Smooth muscle cell (in vitro differentiated cells): Measurements from ENCODE around the gene AOAH. TPM values are rescaled to one million over a fixed set of nuclear protein-coding genes. Genes with fewer than 3 reads are reported as not detected.

ENCODE experiments used
- DNase-seq: peaks from one replicate; lab custom pipeline; 2025; ENCODE audit not compliant: unreplicated experiment; lab: John Stamatoyannopoulos, UW
- H2AFZ ChIP-seq: fragments of 200-600 bp; sonication (generic); 2 replicates; pipeline ENCODE4 v1.6.0; 2016; ENCODE audit warnings: antibody characterized with exemption, low read depth, mild to moderate bottlenecking
- H3F3A ChIP-seq: fragments of 200-600 bp; sonication (generic); 2 replicates; pipeline ENCODE4 v1.6.0; 2017; ENCODE audit warnings: antibody characterized with exemption, low read depth
- H3K27ac ChIP-seq: fragments of 200-600 bp; sonication (generic); 2 replicates; pipeline ENCODE4 v1.5.1; 2016; ENCODE audit warnings: low read depth, mild to moderate bottlenecking
- H3K27me3 ChIP-seq: fragments of 200-600 bp; sonication (generic); 2 replicates; pipeline ENCODE4 v1.6.1; 2016; ENCODE audit warnings: low read depth, mild to moderate bottlenecking
- H3K36me3 ChIP-seq: fragments of 200-600 bp; sonication (generic); 2 replicates; pipeline ENCODE4 v1.5.1; 2016; ENCODE audit warnings: low read depth
- H3K4me1 ChIP-seq: fragments of 200-600 bp; sonication (generic); 2 replicates; pipeline ENCODE4 v1.5.1; 2016; ENCODE audit warnings: low read depth
- H3K4me2 ChIP-seq: fragments of 200-600 bp; sonication (generic); 2 replicates; pipeline ENCODE4 v1.6.0; 2016; ENCODE audit warnings: mild to moderate bottlenecking
- H3K4me3 ChIP-seq: fragments of 200-600 bp; sonication (generic); 2 replicates; pipeline ENCODE4 v1.5.1; 2016; ENCODE audit warnings: mild to moderate bottlenecking
- H3K79me2 ChIP-seq: fragments of 200-600 bp; sonication (generic); 2 replicates; pipeline ENCODE4 v1.6.0; 2016; ENCODE audit warnings: low read depth, mild to moderate bottlenecking
- H3K9ac ChIP-seq: fragments of 200-600 bp; sonication (generic); 2 replicates; pipeline ENCODE4 v1.6.0; 2016; ENCODE audit warnings: low read depth
- H3K9me3 ChIP-seq: fragments of 200-600 bp; sonication (generic); replicated peaks from 2 replicates; pipeline ENCODE4 v1.5.1; 2016; ENCODE audit warnings: low read depth
- H4K20me1 ChIP-seq: fragments of 200-600 bp; sonication (generic); 2 replicates; pipeline ENCODE4 v1.6.0; 2016; ENCODE audit warnings: low read depth
- CTCF ChIP-seq: fragments of 200-600 bp; sonication (generic); IDR thresholded peaks from 2 replicates; pipeline ENCODE4 v1.5.1; 2017; ENCODE audit warnings: borderline replicate concordance, mild to moderate bottlenecking, antibody characterized with exemption; ENCODE audit not compliant: insufficient read depth, poor library complexity, severe bottlenecking
- WGBS: methylation state at CpG from one replicate; pipeline ENCODE4 v1.1.7; 2016; ENCODE audit warnings: low lambda C conversion rate; 5-methylcytosine and 5-hydroxymethylcytosine counted together
- polyA plus RNA-seq: library from polyadenylated mRNA; unstranded; fragments of >200 nt; fragmentation: Nextera tagmentation; extraction: Ambion mirVana; gene quantifications from 2 replicates; pipeline ENCODE4 v1.2.1, GENCODE V29; 2016
- total RNA-seq: library from RNA; depleted of rRNA; stranded (reverse); fragments of >200 nt; gene quantifications from 2 replicates; pipeline ENCODE4 v1.2.3, GENCODE V29; 2014

Gene AOAH
- total and polyA plus RNA-seq, 2 experiments from 2014 or later: not detected

DNA sequence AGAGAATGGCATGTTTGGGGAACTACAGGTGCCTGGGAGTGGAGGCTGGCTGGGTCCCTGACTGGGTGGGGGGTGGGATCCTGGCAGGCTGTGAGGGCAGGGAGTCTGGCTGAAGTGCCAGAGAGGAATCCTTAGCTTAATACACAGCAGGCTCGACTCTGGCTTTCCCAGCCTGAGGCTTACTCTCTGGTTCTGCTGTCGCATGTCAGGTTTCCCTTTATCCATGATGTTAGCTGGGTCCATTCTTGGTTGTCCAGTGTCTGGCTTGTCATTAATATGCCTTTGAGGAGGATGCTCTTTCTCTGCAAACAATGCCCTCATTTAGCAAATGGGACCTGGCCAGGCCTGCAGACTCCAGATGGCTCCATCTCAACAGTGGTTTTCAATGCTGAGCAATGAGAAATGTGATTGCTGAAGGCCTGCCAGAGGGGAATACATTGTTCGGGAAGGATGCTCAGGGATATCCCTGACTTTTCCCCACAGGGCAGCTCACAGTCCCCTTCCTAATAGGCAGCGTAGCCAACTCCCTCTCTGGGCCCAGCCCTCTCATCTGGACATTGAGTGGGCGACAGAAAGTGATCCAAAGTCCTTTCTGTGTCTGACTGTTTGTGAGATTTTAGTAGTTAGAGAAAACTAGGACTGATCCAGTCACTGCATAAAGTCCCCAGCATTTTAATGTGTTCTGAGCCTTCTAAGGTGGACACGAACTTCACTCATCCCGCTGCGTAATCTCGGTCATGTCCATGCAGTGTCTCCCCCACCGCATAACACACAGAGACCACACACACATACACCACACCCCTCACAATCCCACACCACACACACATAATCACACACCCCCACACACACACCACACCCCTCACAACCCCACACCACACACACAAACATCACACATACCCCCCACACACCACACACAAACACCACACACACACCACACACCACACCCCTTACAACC is 209.7 kb downstream of the AOAH start:
- H3K9ac ChIP-seq: no peak overlapping the region
- no peaks in the 10 kb centered on the region for H4K20me1 ChIP-seq
- 86% methylated on average over 7 of the region's 10 CpGs for WGBS
- no peaks in the 10 kb centered on the region for H3K9me3 ChIP-seq
- H3F3A ChIP-seq: no peaks in the 10 kb centered on the region
- no peak overlapping the region for H3K4me3 ChIP-seq
- H3K36me3 ChIP-seq: no peaks in the 10 kb centered on the region
- no peak overlapping the region for H3K27ac ChIP-seq
- H3K4me2 ChIP-seq: no peak overlapping the region
- no peak overlapping the region for H2AFZ ChIP-seq
- no peak for DNase-seq
- H3K27me3 ChIP-seq: no peaks in the 10 kb centered on the region
- no peaks in the 10 kb centered on the region for H3K79me2 ChIP-seq
- no peaks in the 10 kb centered on the region for H3K4me1 ChIP-seq
- TF ChIP-seq CTCF: no peak

DNA sequence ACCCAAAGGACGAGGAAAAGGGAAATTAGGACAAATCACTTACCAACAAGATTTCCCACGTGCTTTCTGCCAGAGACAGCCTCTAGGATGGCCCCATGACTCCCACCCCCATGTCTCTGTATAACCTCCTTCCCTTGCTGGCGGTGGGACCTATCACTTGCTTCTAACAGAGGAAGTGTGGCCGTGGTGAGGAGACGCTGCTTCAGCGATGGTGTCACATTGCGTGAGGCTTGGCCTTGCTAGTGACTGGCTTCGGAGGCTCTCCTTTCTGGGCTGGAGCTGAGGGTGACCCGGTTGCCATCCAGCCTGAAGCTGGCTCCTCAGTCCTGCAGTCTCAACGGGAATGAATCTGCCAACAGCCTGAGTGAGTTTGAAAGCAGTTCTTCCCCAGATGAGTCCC is 210.9 kb downstream of the AOAH start:
- H3K4me1 ChIP-seq: no peaks in the 10 kb centered on the region
- no peak overlapping the region for H3K27ac ChIP-seq
- no peaks in the 10 kb centered on the region for H3F3A ChIP-seq
- whole genome bisulfite sequencing: 96% methylated on average over 10 of the region's 10 CpGs
- no peaks in the 10 kb centered on the region for H3K27me3 ChIP-seq
- H3K4me3 ChIP-seq: no peak overlapping the region
- no peaks in the 10 kb centered on the region for H3K9me3 ChIP-seq
- no peak overlapping the region for H3K4me2 ChIP-seq
- H2AFZ ChIP-seq: no peak overlapping the region
- H3K9ac ChIP-seq: no peak overlapping the region
- H4K20me1 ChIP-seq: no peaks in the 10 kb centered on the region
- H3K36me3 ChIP-seq: no peaks in the 10 kb centered on the region
- no peak for DNase-seq
- TF ChIP-seq CTCF: no peak
- no peaks in the 10 kb centered on the region for H3K79me2 ChIP-seq

- no peaks in the 10 kb centered on the region for H3K27me3 ChIP-seq
- DNase-seq: no peak
- WGBS: 89% methylated on average over 4 of the region's 4 CpGs
These were observed 211.7 kb downstream of the AOAH start for GRCh38 chr7:36512616-36513015.

More at GRCh38 chr7:36512616-36513015, 211.7 kb downstream of the AOAH start:
- Histone ChIP-seq H3K36me3 (no peaks in the 10 kb centered on the region), H3K4me2 (no peak overlapping the region), H3K27ac (no peak overlapping the region), H2AFZ (no peak overlapping the region), H4K20me1 (no peaks in the 10 kb centered on the region), H3K4me3 (no peak overlapping the region), H3K79me2 (no peaks in the 10 kb centered on the region), H3K4me1 (no peaks in the 10 kb centered on the region), H3F3A (no peaks in the 10 kb centered on the region), H3K9me3 (no peaks in the 10 kb centered on the region), H3K9ac (no peak overlapping the region)
- no peak for TF ChIP-seq CTCF
